Spleen (tissue), 13 donors: ENCODE data around the gene THOC5. TPM values are rescaled to one million over a fixed set of nuclear protein-coding genes. Genes with fewer than 3 reads are reported as not detected.
A peak's percentile ranks its signal among the peaks of the same experiment; 100 is the strongest.
"Not testable (repeated sequence)": the region's sequence is repeated elsewhere in the genome, so short reads cannot be mapped to it uniquely, and the experiment has no call there.

Experiments
- DNase-seq: peaks from one replicate; pipeline ENCODE4 v3.0.0-alpha.2; 2020
- H3K27ac ChIP-seq, 8 donors: fragments of 200-600 bp; sonication (generic) in 7 of 8; 1 replicate in 4 of 8; 2 replicates in 4 of 8; pipeline versions ENCODE4 v1.5.0 to v1.8.0; 2016 to 2021; ENCODE audit warnings: inconsistent platforms in 4 of 8, mild to moderate bottlenecking in 4 of 8, moderate library complexity in 1 of 8
- H3K27me3 ChIP-seq, 7 donors: fragments of 200-600 bp; sonication (generic) in 6 of 7; replicated peaks in 1 of 7; 1 replicate in 4 of 7; 2 replicates in 3 of 7; pipeline versions ENCODE4 v1.5.0 to v1.8.0; 2016 to 2021; ENCODE audit warnings: inconsistent platforms in 3 of 7, mild to moderate bottlenecking in 1 of 7
- H3K36me3 ChIP-seq, 6 donors: fragments of 200-600 bp; sonication (generic) in 5 of 6; 1 replicate in 4 of 6; 2 replicates in 2 of 6; pipeline versions ENCODE4 v1.5.0 to v1.8.0; 2016 to 2021; ENCODE audit warnings: inconsistent platforms in 2 of 6
- H3K4me1 ChIP-seq, 6 donors: fragments of 200-600 bp; sonication (generic) in 5 of 6; 1 replicate in 3 of 6; 2 replicates in 3 of 6; pipeline versions ENCODE4 v1.5.0 to v1.8.0; 2016 to 2021; ENCODE audit warnings: inconsistent platforms in 3 of 6
- H3K4me3 ChIP-seq, 8 donors: fragments of 200-600 bp; sonication (generic) in 7 of 8; 1 replicate in 4 of 8; 2 replicates in 4 of 8; pipeline versions ENCODE4 v1.5.0 to v1.8.0; 2016 to 2021; ENCODE audit warnings: inconsistent platforms in 4 of 8, mild to moderate bottlenecking in 4 of 8, moderate library complexity in 2 of 8
- H3K9me3 ChIP-seq, 8 donors: fragments of 200-600 bp; sonication (generic) in 7 of 8; 1 replicate in 4 of 8; 2 replicates in 4 of 8; pipeline versions ENCODE4 v1.5.0 to v1.8.0; 2016 to 2021; ENCODE audit warnings: inconsistent platforms in 4 of 8
- POLR2A ChIP-seq, 3 donors: fragments of 450-650 bp; IDR thresholded peaks; one replicate each; pipeline ENCODE4 v1.5.1; 2017; ENCODE audit warnings: antibody characterized with exemption in 3 of 3, mild to moderate bottlenecking in 1 of 3
- POLR2AphosphoS5 ChIP-seq, 3 donors: sonication (generic); formaldehyde crosslinking; IDR thresholded peaks; one replicate each; pipeline ENCODE4 v1.5.1; 2017; ENCODE audit warnings: antibody characterized with exemption in 3 of 3
- WGBS, 5 donors: extraction: QIAGEN DNeasy Blood & Tissue Kit in 3 of 5; methylation state at CpG; one replicate each; pipeline versions ENCODE4 v1.1.5 to v1.1.7; 2013 to 2018; 5-methylcytosine and 5-hydroxymethylcytosine counted together
- intact Hi-C: fragments of 100-400 bp; cut with DNase I; formaldehyde crosslinking; loops from one replicate; pipeline ENCODE4 v1.15.0; 2023; ENCODE audit warnings: low total_unique reads
- long read RNA-seq, 2 donors: transcript quantifications; one replicate each; lab custom pipeline, GENCODE V29; 2026
- polyA plus RNA-seq, 3 donors: library from polyadenylated mRNA; stranded (reverse); fragments of 200-250 nt; gene quantifications; one replicate each; pipeline ENCODE4 v1.2.1, GENCODE V29; 2013
- total RNA-seq, 7 donors: library from RNA; depleted of rRNA in 3 of 7; stranded (reverse); fragments of >200 nt in 3 of 7; fragmentation: NEBNext Ultra II Directional in 4 of 7; extraction: Animal tissue kit (Norgen Biotek cat#: 25700) in 4 of 7; gene quantifications; one replicate each; pipeline versions ENCODE4 v1.1.0 to v1.2.1, GENCODE V29; 2016 to 2021
- TF ChIP-seq, protein P1 (sequence below), 11 experiments: fragments of 200-600 bp in 7 of 11; fragments of 450-650 bp in 4 of 11; sonication (generic) in 4 of 11; IDR thresholded peaks in 8 of 11; conservative IDR thresholded peaks in 3 of 11; 1 replicate in 7 of 11; 2 replicates in 4 of 11; pipeline versions ENCODE4 v1.4.0 to v1.8.0; 2016 to 2021; ENCODE audit warnings: antibody characterized with exemption in 11 of 11, inconsistent platforms in 4 of 11, mild to moderate bottlenecking in 1 of 11
- donor health status: healthy with polysubstance abuse.
- donor health status: DM: no; HTN: no; CAD: no; lungs with moderate emphysema.
- donor health status: DM: no; HTN: no; CAD: no.
- donor health status: Bipolar disorder and iron deficiency.
- donor health status: healthy.
- donor health status: DM: no; HTN: no; CAD: no.
- donor health status: DM: yes; HTN: yes; CAD: no.

Gene THOC5
- total RNA-seq (10 to 100 TPM; 30.8 to 55.5 (median 40.7) TPM), polyA plus RNA-seq (10 to 100 TPM; 14.4 to 21.1 (median 18.1) TPM)
- long read RNA-seq, donor 1, full-length matches to known transcripts: 3 of 3 reads
- long read RNA-seq, donor 1, partial matches to known transcripts: 0 of 3 reads
- long read RNA-seq, donor 1, other reads (novel, unspliced or antisense): 0 of 3 reads
- long read RNA-seq, donor 2, full-length matches to known transcripts: 4 of 4 reads
- long read RNA-seq, donor 2, partial matches to known transcripts: 0 of 4 reads
- long read RNA-seq, donor 2, other reads (novel, unspliced or antisense): 0 of 4 reads

- no peaks in the 10 kb centered on the region for H3K27me3 ChIP-seq
- H3K4me3 ChIP-seq: peak within 1 kb of the TSS; percentile 44 to 87 (median 72)
- peaks cover 0 to 61% (median 34%) of the 10 kb centered on the region in 6 donors for H3K36me3 ChIP-seq
- no peaks in the 10 kb centered on the region for H3K9me3 ChIP-seq
- H3K27ac ChIP-seq: peak within 1 kb of the TSS; percentile 55 to 96 (median 88)
- TF ChIP-seq, protein P1, sequence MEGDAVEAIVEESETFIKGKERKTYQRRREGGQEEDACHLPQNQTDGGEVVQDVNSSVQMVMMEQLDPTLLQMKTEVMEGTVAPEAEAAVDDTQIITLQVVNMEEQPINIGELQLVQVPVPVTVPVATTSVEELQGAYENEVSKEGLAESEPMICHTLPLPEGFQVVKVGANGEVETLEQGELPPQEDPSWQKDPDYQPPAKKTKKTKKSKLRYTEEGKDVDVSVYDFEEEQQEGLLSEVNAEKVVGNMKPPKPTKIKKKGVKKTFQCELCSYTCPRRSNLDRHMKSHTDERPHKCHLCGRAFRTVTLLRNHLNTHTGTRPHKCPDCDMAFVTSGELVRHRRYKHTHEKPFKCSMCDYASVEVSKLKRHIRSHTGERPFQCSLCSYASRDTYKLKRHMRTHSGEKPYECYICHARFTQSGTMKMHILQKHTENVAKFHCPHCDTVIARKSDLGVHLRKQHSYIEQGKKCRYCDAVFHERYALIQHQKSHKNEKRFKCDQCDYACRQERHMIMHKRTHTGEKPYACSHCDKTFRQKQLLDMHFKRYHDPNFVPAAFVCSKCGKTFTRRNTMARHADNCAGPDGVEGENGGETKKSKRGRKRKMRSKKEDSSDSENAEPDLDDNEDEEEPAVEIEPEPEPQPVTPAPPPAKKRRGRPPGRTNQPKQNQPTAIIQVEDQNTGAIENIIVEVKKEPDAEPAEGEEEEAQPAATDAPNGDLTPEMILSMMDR (IDR thresholded peaks at IDR 0.05 in 8 of 11, conservative IDR thresholded peaks at IDR 0.05 in 3 of 11): peak; percentile 54 to 83 (median 73)
- TF ChIP-seq POLR2AphosphoS5 (IDR thresholded peaks at IDR 0.05) (peak; percentile 95 to 97 (median 95)), POLR2A (IDR thresholded peaks at IDR 0.05) (peak in 1 of 3 donors; percentile 12)
- intact Hi-C loops: no loop called here
- peak; percentile 98 for DNase-seq
- WGBS, 5 donors: 1% methylated on average over 31 to 44 of the region's 44 CpGs
- peaks cover 3 to 45% (median 11%) of the 10 kb centered on the region in 6 donors for H3K4me1 ChIP-seq
Measured at GRCh38 chr22:29553351-29554224, at the start of gene THOC5. Gene THOC5, minus strand, starts transcription at chr22:29553757. Its CDS starts 4,610 bp downstream, at chr22:29549147.

DNA sequence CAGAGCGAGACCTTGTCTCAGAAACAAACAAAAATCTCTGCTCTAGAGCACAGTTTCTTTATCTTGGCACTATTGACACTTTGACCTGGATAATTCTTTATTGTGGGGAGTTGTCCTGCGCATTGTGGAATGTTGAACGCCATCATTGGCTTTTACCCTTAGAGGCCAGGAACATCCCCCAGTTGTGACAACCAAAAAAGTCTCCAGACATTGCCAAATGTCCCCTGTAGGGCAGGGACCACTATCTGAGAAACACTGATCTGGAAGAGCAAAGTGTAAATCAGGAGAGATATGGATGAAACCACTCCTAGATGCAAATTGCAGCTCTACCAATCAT lies 45.1 kb upstream of the THOC5 start:
- Histone ChIP-seq H3K27me3 (no peaks in the 10 kb centered on the region), H3K4me1 (peaks cover 4 to 15% (median 6%) of the 10 kb centered on the region in 6 donors), H3K9me3 (peaks cover 0 to 7% (median 0%) of the 10 kb centered on the region in 8 donors), H3K4me3 (no peak overlapping the region), H3K27ac (no peak overlapping the region), H3K36me3 (no peaks in the 10 kb centered on the region)
- WGBS, 5 donors: 89 to 97% (median 93%) methylated on average over 3 of the region's 3 CpGs
- DNase-seq: no peak
- intact Hi-C loops: no loop called here
- TF ChIP-seq POLR2AphosphoS5 (IDR thresholded peaks at IDR 0.05): no peak
- TF ChIP-seq, protein P1 (IDR thresholded peaks at IDR 0.05 in 8 of 11, conservative IDR thresholded peaks at IDR 0.05 in 3 of 11): no peak
- no peak for TF ChIP-seq POLR2A (IDR thresholded peaks at IDR 0.05)

GRCh38 chr22:29597871-29598683 lies 44.5 kb upstream of the THOC5 start:
- WGBS, 5 donors: 86 to 93% (median 89%) methylated on average over 42 to 57 of the region's 57 CpGs
- intact Hi-C loops, H3K36me3 ChIP-seq, H3K9me3 ChIP-seq, H3K27me3 ChIP-seq: not testable (repeated sequence)
- H3K27ac ChIP-seq: peak overlapping the region in 5 of 8 donors; percentile 67 to 74 (median 74)
- H3K4me3 ChIP-seq: peak overlapping the region in 1 of 8 donors; percentile 58
- DNase-seq: peak; percentile 70
- peaks cover 4 to 15% (median 6%) of the 10 kb centered on the region in 6 donors for H3K4me1 ChIP-seq

- no peak for DNase-seq
- 87 to 93% (median 90%) methylated on average over 10 of the region's 10 CpGs for WGBS, 5 donors
- Histone ChIP-seq H3K4me1 (peaks cover 0 to 5% (median 0%) of the 10 kb centered on the region in 6 donors), H3K27me3 (no peaks in the 10 kb centered on the region), H3K27ac (peak overlapping the region in 5 of 8 donors; percentile 67 to 74 (median 74)), H3K4me3 (peak overlapping the region in 1 of 8 donors; percentile 58), H3K9me3 (peaks cover 0 to 7% (median 0%) of the 10 kb centered on the region in 8 donors), H3K36me3 (no peaks in the 10 kb centered on the region)
- TF ChIP-seq POLR2A (IDR thresholded peaks at IDR 0.05) (no peak), POLR2AphosphoS5 (IDR thresholded peaks at IDR 0.05) (no peak)
- TF ChIP-seq, protein P1 (IDR thresholded peaks at IDR 0.05 in 8 of 11, conservative IDR thresholded peaks at IDR 0.05 in 3 of 11): no peak
- intact Hi-C loops: no loop called here
Measured at GRCh38 chr22:29596408-29596807, 42.9 kb upstream of the THOC5 start.

GRCh38 chr22:29594447-29594846 lies 40.9 kb upstream of the THOC5 start:
- H3K27ac ChIP-seq, intact Hi-C loops, H3K9me3 ChIP-seq, DNase-seq, H3K27me3 ChIP-seq, H3K4me3 ChIP-seq, H3K36me3 ChIP-seq: not testable (repeated sequence)
- 92 to 96% (median 95%) methylated on average over 6 of the region's 6 CpGs for WGBS, 5 donors
- H3K4me1 ChIP-seq: peaks cover 0 to 13% (median 0%) of the 10 kb centered on the region in 6 donors
